Parathyroid adenoma (tissue), 2 donors: ENCODE measurements around the gene YOD1.

ENCODE experiments used
- H2AFZ ChIP-seq: fragments of 300-600 bp; sonication (generic); one replicate; pipeline ENCODE4 v1.7.0; 2017; ENCODE audit warnings: antibody characterized with exemption, mild to moderate bottlenecking
- H3K27ac ChIP-seq: fragments of 300-600 bp; sonication (generic); one replicate; pipeline ENCODE4 v1.7.0; 2017
- H3K27me3 ChIP-seq: fragments of 300-600 bp; sonication (generic); one replicate; pipeline ENCODE4 v1.7.0; 2017; ENCODE audit warnings: low read length; ENCODE audit not compliant: control insufficient read depth, insufficient read depth
- H3K36me3 ChIP-seq: fragments of 300-600 bp; sonication (generic); one replicate; pipeline ENCODE4 v1.7.0; 2017; ENCODE audit warnings: low read length; ENCODE audit not compliant: control insufficient read depth, insufficient read depth
- H3K4me1 ChIP-seq: fragments of 300-600 bp; sonication (generic); one replicate; pipeline ENCODE4 v1.7.0; 2017; ENCODE audit warnings: control low read depth
- H3K4me2 ChIP-seq: fragments of 300-600 bp; sonication (generic); one replicate; pipeline ENCODE4 v1.7.0; 2017; ENCODE audit warnings: low read length
- H3K4me3 ChIP-seq: fragments of 300-600 bp; sonication (generic); one replicate; pipeline ENCODE4 v1.7.0; 2017; ENCODE audit warnings: low read depth, low read length
- H3K79me2 ChIP-seq: fragments of 300-600 bp; sonication (generic); one replicate; pipeline ENCODE4 v1.7.0; 2017; ENCODE audit warnings: control low read depth
- H3K9ac ChIP-seq: fragments of 300-600 bp; sonication (generic); one replicate; pipeline ENCODE4 v1.7.0; 2017; ENCODE audit warnings: mild to moderate bottlenecking
- H3K9me3 ChIP-seq: fragments of 300-600 bp; sonication (generic); one replicate; pipeline ENCODE4 v1.7.0; 2017; ENCODE audit warnings: low read length; ENCODE audit not compliant: control insufficient read depth
- CTCF ChIP-seq: fragments of 300-600 bp; sonication (generic); IDR thresholded peaks from one replicate; pipeline ENCODE4 v1.7.0; 2017; ENCODE audit warnings: antibody characterized with exemption, mild to moderate bottlenecking
- donor health status: primary hyperparathyroidism.

Gene YOD1

GRCh38 chr1:207054491-207054890 lies 3.5 kb upstream of the YOD1 start:
- H3K9ac ChIP-seq: no peak overlapping the region
- H3K4me3 ChIP-seq: no peak overlapping the region

GRCh38 chr1:207052911-207053769 lies 2.1 kb upstream of the YOD1 start, which contains the start of gene PFKFB2:
Gene PFKFB2, plus strand, starts transcription at chr1:207053275. Its CDS starts 1,443 bp downstream, at chr1:207054718.
- TF ChIP-seq CTCF: no peak
- Histone ChIP-seq H3K4me1 (no peaks in the 10 kb centered on the region), H2AFZ (peak within 1 kb of the TSS; percentile 95), H3K4me2 (peak within 1 kb of the TSS; percentile 89), H3K27ac (peak within 1 kb of the TSS; percentile 70), H3K4me3 (peak within 1 kb of the TSS; percentile 72), H3K9me3 (no peaks in the 10 kb centered on the region), H3K79me2 (no peaks in the 10 kb centered on the region), H3K27me3 (no peaks in the 10 kb centered on the region), H3K36me3 (no peaks in the 10 kb centered on the region), H3K9ac (no peak within 1 kb of the TSS)

More at GRCh38 chr1:207054491-207054890, 3.5 kb upstream of the YOD1 start:
- H3K27me3 ChIP-seq: no peaks in the 10 kb centered on the region
- H3K27ac ChIP-seq: no peak overlapping the region
- H3K79me2 ChIP-seq: no peaks in the 10 kb centered on the region
- H3K4me2 ChIP-seq: peak overlapping the region; percentile 27
- no peak overlapping the region for H2AFZ ChIP-seq
- no peak for TF ChIP-seq CTCF
- no peaks in the 10 kb centered on the region for H3K4me1 ChIP-seq
- H3K36me3 ChIP-seq: no peaks in the 10 kb centered on the region
- H3K9me3 ChIP-seq: no peaks in the 10 kb centered on the region

DNA sequence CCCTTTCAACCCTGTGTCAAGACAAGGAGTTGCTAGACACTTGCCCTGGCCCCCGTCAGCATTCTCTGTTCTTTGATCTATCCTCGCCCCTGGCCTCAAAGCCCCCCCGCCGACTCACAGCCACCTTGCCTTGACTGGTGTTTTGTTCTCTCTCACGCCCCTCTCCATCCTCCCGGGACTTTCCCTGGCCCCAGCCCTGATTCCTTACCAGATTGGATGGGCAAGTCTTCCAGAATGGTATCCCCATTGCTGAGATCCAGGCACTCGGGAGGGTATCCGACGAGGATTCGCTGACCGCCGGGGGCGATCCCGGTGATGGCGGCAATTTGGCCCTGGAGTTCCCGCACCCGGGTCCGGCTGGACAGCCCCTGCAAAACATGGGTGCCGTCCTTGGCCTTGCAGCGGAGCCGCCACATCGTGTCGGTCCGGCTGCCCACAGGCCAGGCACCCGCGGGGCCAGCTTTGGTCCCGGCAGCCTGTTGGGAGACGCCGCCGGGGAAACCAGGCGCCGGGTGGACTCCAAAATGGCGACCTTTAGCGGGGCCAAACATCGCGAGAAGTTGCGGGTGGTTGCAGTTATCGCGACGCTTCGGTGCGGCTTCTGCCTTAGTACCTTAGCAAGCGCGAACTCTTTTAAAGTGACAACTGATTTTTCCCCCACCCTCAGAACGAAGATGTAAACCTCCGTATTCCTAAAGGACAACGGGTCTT lies 373 bp downstream of the YOD1 start:
- peak overlapping the region; percentile 46 for H3K9ac ChIP-seq
- peak overlapping the region; percentile 78 for H3K27ac ChIP-seq
- H3K4me3 ChIP-seq: peak overlapping the region; percentile 57
- H3K36me3 ChIP-seq: no peaks in the 10 kb centered on the region
- H3K9me3 ChIP-seq: no peaks in the 10 kb centered on the region
- H3K4me1 ChIP-seq: no peaks in the 10 kb centered on the region
- TF ChIP-seq CTCF: no peak
- H3K79me2 ChIP-seq: no peaks in the 10 kb centered on the region
- no peaks in the 10 kb centered on the region for H3K27me3 ChIP-seq
- H3K4me2 ChIP-seq: peak overlapping the region; percentile 71
- peak overlapping the region; percentile 95 for H2AFZ ChIP-seq

- peak overlapping the region; percentile 95 for H2AFZ ChIP-seq
- H3K4me1 ChIP-seq: no peaks in the 10 kb centered on the region
- H3K9ac ChIP-seq: no peak overlapping the region
- peak; percentile 61 for TF ChIP-seq CTCF
- H3K4me3 ChIP-seq: peak overlapping the region; percentile 57
- H3K79me2 ChIP-seq: no peaks in the 10 kb centered on the region
- no peak overlapping the region for H3K27ac ChIP-seq
- no peaks in the 10 kb centered on the region for H3K9me3 ChIP-seq
- no peaks in the 10 kb centered on the region for H3K27me3 ChIP-seq
- H3K4me2 ChIP-seq: peak overlapping the region; percentile 71
- H3K36me3 ChIP-seq: no peaks in the 10 kb centered on the region
Measured at GRCh38 chr1:207049974-207050391, 1.0 kb downstream of the YOD1 start.
